H1 (cell line): ENCODE data around the gene ABCA2. TPM values are rescaled to one million over a fixed set of nuclear protein-coding genes. Genes with fewer than 3 reads are reported as not detected.

ENCODE experiments used
- CBX8 ChIP-seq: fragments of 300-800, 300-1000 bp; sonication (generic); IDR thresholded peaks from 2 replicates; pipeline ENCODE4 v1.7.1; 2016; ENCODE audit warnings: low read depth, low read length, borderline replicate concordance
- CHD1 ChIP-seq: IDR thresholded peaks from 2 replicates; pipeline ENCODE4 v1.6.1; 2012; ENCODE audit warnings: low read depth, low read length, improper control_type of control experiment
- CREB1 ChIP-seq: IDR thresholded peaks from 2 replicates; pipeline ENCODE4 v1.6.1; 2012; ENCODE audit warnings: inconsistent platforms
- GTF2F1 ChIP-seq: IDR thresholded peaks from 2 replicates; pipeline ENCODE4 v1.6.1; 2012; ENCODE audit warnings: low read depth, low read length, improper control_type of control experiment, borderline replicate concordance
- NRF1 ChIP-seq: IDR thresholded peaks from 2 replicates; pipeline ENCODE4 v1.6.1; 2011; ENCODE audit warnings: mild to moderate bottlenecking, low read depth, low read length, improper control_type of control experiment
- RBBP5 ChIP-seq: IDR thresholded peaks from 2 replicates; pipeline ENCODE4 v1.7.1; 2012; ENCODE audit warnings: low read depth, mild to moderate bottlenecking, inconsistent platforms, low read length, moderate library complexity, borderline replicate concordance
- SAP30 ChIP-seq: fragments of 300-600 bp; sonication (generic); IDR thresholded peaks from 2 replicates; pipeline ENCODE4 v1.7.1; 2012; ENCODE audit warnings: low read length, moderate library complexity, mild to moderate bottlenecking, inconsistent platforms; ENCODE audit not compliant: insufficient read depth, insufficient replicate concordance
- SIN3A ChIP-seq, 2 experiments: IDR thresholded peaks in 1 of 2; conservative IDR thresholded peaks in 1 of 2; 2 replicates each; pipeline ENCODE4 v1.6.1; 2011 to 2012; ENCODE audit warnings: low read length in 2 of 2, improper control_type of control experiment in 1 of 2, low read depth in 1 of 2, mild to moderate bottlenecking in 1 of 2
- SIRT6 ChIP-seq: IDR thresholded peaks from one replicate; pipeline ENCODE4 v1.7.1; 2012; ENCODE audit warnings: low read length, inconsistent platforms
- TBP ChIP-seq: IDR thresholded peaks from 2 replicates; pipeline ENCODE4 v1.6.1; 2011; ENCODE audit warnings: low read depth, low read length, improper control_type of control experiment
- polyA plus RNA-seq, 7 experiments: library from polyadenylated mRNA; depleted of rRNA in 3 of 7; stranded (reverse) in 5 of 7; unstranded in 2 of 7; fragments of >200 nt in 5 of 7; fragments of 200-250 nt in 2 of 7; gene quantifications; 1 replicate in 5 of 7; 2 replicates in 1 of 7; 4 replicates in 1 of 7; pipeline versions ENCODE4 v1.2.1 to v1.2.3, GENCODE V29; 2011 to 2013; ENCODE audit warnings: missing spikeins in 2 of 7, mixed read lengths in 2 of 7
- total RNA-seq: library from RNA; stranded (reverse); fragmentation: NEBNext Ultra II Directional; extraction: Animal tissue kit (Norgen Biotek cat#: 25700); gene quantifications from 2 replicates; pipeline ENCODE4 v1.2.1, GENCODE V29; 2021
- TF ChIP-seq, protein P1 (sequence below): fragments of 300-600 bp; sonication (generic); IDR thresholded peaks from 2 replicates; pipeline ENCODE4 v1.7.1; 2012; ENCODE audit warnings: low read length, moderate library complexity, mild to moderate bottlenecking, inconsistent platforms; ENCODE audit not compliant: insufficient replicate concordance

The ABCA2 gene
- total and polyA plus RNA-seq, 2 of the 8 experiments (the other 6 are each of a cell fraction or from before 2014, with no cell fraction given): 12.5 to 14.3 TPM

DNA sequence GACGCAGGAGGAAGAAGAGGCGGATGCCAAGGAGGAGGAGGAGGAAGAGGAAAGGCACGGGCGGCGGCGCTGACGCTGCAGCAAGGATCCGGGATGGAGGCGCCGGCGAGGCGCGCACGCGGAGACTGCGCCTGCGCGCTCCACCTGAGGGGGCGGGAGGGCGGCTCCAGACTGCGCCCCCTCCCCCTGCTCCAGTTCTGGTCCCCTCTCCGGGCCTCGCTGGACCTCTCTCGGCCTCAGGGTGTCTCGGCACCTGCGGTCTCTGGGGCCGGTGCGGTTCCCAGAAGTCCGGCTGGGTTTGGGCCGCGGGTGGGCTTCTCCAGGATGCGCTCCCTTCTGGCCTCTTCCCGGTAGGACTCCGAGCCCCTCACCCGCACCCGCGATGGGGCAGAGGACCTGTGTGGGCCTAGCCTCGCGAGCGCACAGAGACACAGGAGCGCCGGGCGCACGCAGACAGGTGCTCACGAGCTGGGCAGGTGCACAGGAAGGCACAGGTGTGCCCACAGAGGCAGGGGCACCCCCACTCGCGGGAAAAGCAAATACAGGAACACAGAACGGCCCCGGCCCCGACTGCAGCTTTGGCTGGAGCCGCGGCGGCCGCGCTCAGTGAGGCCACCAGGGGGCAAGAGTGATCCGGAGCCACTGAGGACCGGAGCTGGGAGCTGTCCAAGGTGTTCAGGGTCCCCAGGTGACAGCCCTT lies 18.2 kb upstream of the ABCA2 start, which contains the start of gene NPDC1 (continued):
- TF ChIP-seq NRF1 (no peak), RBBP5 (no peak), CREB1 (peak; percentile 51; the same call in 1 of the 2 replicates), GTF2F1 (no peak), CHD1 (no peak), SIN3A (conservative IDR thresholded peaks at IDR 0.05 in 1 of 2, IDR thresholded peaks at IDR 0.05 in 1 of 2; ENCODE audit: low read depth in 1 of 2, low read length in 2 of 2) (peak; percentile 99), SIRT6 (no peak), TBP (no peak), CBX8 (no peak), SAP30 (no peak)
- TF ChIP-seq, protein P1, sequence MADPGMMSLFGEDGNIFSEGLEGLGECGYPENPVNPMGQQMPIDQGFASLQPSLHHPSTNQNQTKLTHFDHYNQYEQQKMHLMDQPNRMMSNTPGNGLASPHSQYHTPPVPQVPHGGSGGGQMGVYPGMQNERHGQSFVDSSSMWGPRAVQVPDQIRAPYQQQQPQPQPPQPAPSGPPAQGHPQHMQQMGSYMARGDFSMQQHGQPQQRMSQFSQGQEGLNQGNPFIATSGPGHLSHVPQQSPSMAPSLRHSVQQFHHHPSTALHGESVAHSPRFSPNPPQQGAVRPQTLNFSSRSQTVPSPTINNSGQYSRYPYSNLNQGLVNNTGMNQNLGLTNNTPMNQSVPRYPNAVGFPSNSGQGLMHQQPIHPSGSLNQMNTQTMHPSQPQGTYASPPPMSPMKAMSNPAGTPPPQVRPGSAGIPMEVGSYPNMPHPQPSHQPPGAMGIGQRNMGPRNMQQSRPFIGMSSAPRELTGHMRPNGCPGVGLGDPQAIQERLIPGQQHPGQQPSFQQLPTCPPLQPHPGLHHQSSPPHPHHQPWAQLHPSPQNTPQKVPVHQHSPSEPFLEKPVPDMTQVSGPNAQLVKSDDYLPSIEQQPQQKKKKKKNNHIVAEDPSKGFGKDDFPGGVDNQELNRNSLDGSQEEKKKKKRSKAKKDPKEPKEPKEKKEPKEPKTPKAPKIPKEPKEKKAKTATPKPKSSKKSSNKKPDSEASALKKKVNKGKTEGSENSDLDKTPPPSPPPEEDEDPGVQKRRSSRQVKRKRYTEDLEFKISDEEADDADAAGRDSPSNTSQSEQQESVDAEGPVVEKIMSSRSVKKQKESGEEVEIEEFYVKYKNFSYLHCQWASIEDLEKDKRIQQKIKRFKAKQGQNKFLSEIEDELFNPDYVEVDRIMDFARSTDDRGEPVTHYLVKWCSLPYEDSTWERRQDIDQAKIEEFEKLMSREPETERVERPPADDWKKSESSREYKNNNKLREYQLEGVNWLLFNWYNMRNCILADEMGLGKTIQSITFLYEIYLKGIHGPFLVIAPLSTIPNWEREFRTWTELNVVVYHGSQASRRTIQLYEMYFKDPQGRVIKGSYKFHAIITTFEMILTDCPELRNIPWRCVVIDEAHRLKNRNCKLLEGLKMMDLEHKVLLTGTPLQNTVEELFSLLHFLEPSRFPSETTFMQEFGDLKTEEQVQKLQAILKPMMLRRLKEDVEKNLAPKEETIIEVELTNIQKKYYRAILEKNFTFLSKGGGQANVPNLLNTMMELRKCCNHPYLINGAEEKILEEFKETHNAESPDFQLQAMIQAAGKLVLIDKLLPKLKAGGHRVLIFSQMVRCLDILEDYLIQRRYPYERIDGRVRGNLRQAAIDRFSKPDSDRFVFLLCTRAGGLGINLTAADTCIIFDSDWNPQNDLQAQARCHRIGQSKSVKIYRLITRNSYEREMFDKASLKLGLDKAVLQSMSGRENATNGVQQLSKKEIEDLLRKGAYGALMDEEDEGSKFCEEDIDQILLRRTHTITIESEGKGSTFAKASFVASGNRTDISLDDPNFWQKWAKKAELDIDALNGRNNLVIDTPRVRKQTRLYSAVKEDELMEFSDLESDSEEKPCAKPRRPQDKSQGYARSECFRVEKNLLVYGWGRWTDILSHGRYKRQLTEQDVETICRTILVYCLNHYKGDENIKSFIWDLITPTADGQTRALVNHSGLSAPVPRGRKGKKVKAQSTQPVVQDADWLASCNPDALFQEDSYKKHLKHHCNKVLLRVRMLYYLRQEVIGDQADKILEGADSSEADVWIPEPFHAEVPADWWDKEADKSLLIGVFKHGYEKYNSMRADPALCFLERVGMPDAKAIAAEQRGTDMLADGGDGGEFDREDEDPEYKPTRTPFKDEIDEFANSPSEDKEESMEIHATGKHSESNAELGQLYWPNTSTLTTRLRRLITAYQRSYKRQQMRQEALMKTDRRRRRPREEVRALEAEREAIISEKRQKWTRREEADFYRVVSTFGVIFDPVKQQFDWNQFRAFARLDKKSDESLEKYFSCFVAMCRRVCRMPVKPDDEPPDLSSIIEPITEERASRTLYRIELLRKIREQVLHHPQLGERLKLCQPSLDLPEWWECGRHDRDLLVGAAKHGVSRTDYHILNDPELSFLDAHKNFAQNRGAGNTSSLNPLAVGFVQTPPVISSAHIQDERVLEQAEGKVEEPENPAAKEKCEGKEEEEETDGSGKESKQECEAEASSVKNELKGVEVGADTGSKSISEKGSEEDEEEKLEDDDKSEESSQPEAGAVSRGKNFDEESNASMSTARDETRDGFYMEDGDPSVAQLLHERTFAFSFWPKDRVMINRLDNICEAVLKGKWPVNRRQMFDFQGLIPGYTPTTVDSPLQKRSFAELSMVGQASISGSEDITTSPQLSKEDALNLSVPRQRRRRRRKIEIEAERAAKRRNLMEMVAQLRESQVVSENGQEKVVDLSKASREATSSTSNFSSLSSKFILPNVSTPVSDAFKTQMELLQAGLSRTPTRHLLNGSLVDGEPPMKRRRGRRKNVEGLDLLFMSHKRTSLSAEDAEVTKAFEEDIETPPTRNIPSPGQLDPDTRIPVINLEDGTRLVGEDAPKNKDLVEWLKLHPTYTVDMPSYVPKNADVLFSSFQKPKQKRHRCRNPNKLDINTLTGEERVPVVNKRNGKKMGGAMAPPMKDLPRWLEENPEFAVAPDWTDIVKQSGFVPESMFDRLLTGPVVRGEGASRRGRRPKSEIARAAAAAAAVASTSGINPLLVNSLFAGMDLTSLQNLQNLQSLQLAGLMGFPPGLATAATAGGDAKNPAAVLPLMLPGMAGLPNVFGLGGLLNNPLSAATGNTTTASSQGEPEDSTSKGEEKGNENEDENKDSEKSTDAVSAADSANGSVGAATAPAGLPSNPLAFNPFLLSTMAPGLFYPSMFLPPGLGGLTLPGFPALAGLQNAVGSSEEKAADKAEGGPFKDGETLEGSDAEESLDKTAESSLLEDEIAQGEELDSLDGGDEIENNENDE: no peak
